Fibroblast of peridontal ligament (primary cell): ENCODE results near the gene PDSS2.

Experiments
- DNase-seq: peaks from one replicate; pipeline ENCODE4 v3.0.0-alpha.2; 2010; ENCODE audit errors: extremely low read depth

The PDSS2 gene

GRCh38 chr6:107271208-107271790 is 188.1 kb downstream of the PDSS2 start:
- DNase-seq, result no peak

GRCh38 chr6:107267634-107268033 is 191.7 kb downstream of the PDSS2 start:
- no peak for DNase-seq

GRCh38 chr6:107267006-107267405 is 192.4 kb downstream of the PDSS2 start:
- DNase-seq, result no peak

DNA sequence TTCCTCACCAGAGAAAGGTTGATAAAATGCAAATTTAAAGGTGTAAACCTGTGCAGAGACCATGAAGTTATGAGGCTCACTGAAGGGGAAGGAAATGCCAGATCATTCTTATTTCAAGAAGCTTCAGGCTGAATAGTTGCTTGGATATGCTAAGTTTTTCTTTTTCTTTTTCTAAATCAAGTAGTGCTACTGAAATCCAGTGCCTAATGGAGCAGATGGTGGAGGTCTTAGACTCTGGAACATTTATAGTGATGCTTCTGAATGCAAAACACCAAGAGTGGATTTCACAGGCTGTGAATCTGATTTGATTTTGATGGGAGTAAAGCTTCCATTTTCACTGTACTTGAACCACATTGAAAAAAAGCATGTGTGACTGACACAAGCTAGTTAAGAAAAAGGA is 192.8 kb downstream of the PDSS2 start:
- no peak for DNase-seq

DNA sequence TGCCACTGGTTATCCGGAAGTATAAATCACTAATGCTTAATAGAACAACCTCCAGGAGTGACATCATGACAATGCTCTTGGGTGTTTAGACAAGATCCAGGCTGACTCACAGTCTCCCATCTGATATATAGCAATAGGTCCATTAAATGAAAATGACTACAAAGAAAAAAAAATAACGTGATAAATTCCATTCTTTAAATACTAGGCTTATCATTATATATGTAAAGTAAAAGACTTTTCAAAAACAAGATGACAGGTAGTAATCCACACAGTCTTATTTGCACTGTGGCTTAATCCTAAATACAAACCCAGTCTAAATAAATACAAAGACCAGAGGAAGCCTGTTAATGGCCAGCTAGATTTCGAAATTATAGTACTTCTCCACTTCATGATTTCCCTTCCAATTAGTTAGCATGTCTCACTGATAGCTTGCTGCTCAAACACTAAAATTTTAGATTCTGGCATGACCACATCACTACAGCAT is 195.0 kb downstream of the PDSS2 start:
- peak; percentile 20 for DNase-seq

- DNase-seq, result no peak
Measured at GRCh38 chr6:107259951-107260350, 199.4 kb downstream of the PDSS2 start.

GRCh38 chr6:107248147-107248546 is 211.2 kb downstream of the PDSS2 start:
- DNase-seq, result no peak

GRCh38 chr6:107246972-107247615 is 212.3 kb downstream of the PDSS2 start:
- no peak for DNase-seq

DNA sequence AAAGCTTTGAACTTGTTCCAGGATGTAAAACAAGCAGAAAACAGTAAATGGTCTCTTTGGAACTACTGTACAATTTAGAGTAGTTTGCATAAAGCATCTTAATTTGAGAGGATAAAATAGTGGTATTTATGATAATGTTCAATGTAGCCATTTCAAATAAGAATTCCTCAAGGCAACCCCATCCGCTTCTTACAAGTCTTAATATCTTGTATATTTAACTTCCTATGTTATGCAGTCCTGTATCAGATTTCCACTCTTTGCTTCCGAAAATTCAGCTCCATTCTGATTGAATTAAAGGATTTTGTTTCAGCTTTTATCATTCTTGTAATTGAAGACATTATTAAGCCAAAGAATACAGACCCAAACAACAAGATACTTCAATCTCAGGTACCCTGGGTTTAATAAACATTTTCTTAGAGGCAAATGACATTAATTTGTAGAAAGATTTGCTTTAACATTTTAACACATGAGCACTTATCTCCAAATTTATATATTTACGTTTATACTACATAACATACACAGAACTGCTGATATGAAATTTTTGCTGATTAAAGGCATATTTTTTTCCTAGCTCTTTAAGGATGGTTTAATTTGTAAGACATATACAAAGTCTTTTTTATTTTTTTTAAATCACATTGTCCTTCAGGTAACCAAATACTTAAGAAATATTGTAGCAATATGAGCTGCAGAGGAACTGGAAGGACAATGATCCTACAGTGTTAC is 213.0 kb downstream of the PDSS2 start:
- DNase-seq, result no peak

DNA sequence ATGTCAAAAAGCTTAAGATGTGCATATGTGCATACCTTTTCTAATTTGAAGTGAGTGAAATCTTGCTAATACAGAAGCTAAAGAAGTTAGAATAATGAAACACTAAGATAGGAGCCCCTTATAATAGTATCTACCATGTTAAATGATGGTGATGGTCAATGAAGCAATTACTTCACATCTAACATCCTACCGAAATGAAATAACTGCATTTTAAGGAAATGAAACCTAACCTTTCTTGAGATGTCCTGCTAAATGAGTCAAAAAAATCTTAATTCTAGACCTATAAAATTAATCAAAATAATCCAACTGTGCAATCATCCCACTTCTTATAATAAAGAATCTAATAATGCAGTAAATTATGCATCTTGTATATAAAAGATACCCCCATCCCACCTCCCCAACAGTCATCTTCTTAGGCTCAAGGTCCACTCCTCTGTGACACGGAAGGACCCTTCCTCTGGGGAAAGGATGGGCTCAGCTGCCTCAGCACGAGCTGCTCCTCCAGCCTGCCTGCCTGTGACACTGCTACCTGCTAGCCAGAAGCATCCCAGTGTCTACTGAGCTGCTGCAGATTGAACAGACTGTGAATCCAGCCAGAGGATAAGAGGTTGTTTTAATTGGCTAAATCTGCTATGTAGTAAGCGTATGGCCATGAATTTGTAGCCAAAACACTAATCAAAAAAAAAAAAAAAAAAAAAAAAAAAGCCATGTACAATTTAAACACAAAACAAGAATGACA is 214.5 kb downstream of the PDSS2 start:
- DNase-seq, result no peak

DNA sequence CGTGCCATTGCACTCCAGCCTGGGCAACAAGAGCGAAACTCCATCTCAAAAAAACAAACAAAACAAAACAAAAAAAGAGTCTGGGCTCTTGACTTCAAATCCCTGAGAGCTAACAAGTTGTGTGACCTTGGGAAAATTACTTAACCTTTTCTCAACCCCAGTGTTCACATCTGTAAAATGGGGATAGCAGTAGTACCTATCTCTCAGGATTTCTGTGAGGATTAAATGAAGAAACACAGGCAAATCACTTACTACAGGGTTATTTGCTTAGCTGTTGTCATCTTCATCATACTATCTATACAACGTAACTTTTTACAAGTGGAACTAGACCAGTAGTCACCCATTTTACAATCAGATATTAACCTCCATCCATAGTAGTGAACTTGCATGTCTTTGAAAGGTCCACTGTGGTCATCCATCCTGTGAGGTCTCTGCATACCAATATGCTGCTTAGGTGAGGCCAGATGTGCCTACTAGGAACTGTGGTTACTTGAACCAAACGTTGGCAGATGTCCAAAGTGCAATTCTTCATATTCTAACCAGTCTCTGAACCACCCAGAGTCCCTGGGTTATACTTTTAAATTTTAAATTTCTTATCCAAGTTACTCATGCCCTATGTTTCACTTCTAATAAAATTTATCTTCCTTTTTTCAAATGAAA is 215.2 kb downstream of the PDSS2 start:
- DNase-seq, result no peak

GRCh38 chr6:107243471-107243870 is 215.9 kb downstream of the PDSS2 start:
- DNase-seq, result no peak

- DNase-seq, result peak; percentile 21
Measured at GRCh38 chr6:107237992-107238660, 221.2 kb downstream of the PDSS2 start.

DNA sequence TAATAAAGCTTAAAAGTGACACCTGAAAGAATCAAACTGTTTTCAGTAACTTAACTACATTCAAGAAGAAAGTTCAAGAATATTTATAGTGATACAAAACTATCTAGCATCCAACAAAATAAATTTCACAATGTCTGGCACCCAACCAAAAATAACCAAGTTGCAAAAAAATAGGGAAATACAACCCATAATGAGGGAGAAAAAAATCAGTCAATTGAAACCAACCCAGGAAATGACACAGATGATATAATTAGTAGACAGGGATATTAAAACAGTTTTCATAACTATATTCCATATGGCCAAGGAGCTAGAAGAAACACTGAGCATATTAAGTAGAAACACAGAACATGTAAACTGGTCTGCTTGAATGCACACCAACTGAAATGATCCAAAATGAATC is 223.9 kb downstream of the PDSS2 start:
- DNase-seq, result peak; percentile 41

DNA sequence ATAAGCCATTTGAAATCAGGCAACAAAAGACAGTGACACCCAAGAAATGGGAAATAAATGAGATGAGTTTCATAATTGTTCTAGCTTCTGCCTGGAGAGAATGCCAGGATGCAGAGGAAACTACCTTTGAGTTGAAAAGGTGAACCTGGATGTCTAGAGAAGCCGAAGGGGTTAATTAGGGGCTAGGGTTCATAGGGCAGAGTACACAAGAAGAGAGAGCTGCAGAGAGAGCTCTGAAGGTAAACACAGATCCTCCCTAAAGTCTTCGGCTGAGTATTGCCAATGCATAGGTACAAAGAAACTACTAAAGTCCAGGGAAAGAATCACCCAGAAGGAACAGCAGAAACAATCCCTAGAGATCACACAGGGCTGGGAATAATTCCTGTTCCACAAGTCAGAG is 224.4 kb downstream of the PDSS2 start:
- DNase-seq, result no peak

DNA sequence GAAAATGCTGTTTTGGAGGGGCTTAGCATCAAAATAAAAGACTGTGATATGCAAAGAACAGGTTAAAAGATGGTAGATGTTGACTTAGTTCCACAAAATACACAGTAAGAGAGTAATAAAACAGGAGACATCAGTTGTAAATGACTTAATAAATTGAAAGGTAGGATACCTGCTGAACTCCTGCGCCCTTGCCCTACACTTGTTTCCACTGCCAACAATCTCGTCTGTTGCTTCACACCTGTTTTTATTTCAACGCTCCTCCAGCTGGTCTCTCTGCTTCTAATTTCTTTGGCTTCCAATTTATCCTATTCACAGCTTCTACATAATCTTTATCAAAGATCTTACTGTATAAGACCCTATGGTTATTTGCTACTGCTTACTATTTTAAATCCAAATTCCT is 228.1 kb downstream of the PDSS2 start:
- DNase-seq, result no peak

GRCh38 chr6:107230448-107230847 is 228.9 kb downstream of the PDSS2 start:
- DNase-seq, result no peak

DNA sequence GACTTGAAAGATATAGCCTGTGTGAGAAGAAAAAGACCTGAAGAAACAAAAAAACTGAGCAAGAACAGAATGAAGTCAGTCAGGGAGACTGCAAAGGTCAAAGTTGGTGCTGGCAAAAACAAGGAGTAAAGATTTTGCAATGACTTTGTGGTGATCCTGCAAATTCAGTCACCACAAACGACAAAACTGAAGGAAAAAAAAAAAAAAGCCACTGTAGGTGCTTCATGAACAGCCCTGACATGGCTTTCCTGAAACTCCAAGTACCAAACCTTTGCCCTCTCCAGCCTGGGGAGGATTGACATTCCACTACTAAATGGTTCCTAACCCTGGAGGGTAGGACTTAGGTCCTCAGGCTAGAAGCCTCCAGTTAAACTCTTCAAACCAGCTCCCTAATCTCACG is 229.3 kb downstream of the PDSS2 start:
- DNase-seq, result no peak

DNA sequence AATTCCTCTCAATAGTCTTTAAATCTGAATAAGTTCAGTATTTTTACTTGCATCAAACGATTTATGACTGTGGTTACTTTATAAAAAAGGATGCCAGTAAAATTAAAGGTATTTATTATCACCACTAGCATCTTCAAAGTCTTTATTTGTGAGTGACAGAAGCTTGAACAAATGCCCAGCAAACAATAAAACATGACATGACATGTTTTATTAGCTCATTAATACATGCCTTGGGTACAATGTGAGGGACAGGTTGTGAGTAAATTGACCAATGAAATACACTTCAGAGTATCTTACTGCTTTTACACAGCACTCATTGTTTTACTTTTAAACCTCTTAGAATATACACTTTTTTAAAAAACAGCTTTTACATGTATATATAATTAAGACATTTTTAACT is 230.6 kb downstream of the PDSS2 start:
- DNase-seq, result no peak

DNA sequence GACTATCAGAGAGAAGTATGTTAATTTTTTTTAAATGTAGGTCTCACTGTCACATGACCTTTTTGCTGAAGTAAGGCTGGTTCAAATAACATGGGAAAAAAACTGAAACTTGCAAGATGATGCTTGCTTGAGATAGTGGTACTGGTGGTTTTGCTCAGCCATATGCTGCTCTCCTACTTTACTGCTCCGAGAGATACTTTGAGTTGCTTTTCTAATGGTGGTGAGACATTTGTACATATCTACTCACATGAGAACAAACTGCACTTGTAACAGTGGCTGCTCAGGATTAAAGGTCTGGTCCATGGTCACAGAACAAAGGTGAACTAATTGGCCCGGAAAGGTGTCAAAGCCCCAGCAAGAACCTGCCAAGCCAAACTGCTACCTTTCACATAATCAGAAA is 237.8 kb downstream of the PDSS2 start:
- no peak for DNase-seq

- DNase-seq, result no peak
Measured at GRCh38 chr6:107219851-107220250, 239.5 kb downstream of the PDSS2 start.
